Osteocyte (in vitro differentiated cells): ENCODE data around the gene PTPN3. TPM values are rescaled to one million over a fixed set of nuclear protein-coding genes. Genes with fewer than 3 reads are reported as not detected.

ENCODE experiments used
- DNase-seq: peaks from one replicate; pipeline ENCODE4 v3.0.0; 2021; ENCODE audit warnings: mixed read lengths; ENCODE audit not compliant: unreplicated experiment; ENCODE audit errors: extremely low spot score
- H3K27ac Mint-ChIP-seq: one replicate; pipeline ENCODE4 v1.8.0; 2021; ENCODE audit warnings: mild to moderate bottlenecking, mixed read lengths; ENCODE audit not compliant: unreplicated experiment
- H3K27me3 Mint-ChIP-seq: one replicate; pipeline ENCODE4 v1.8.0; 2021; ENCODE audit warnings: mixed read lengths; ENCODE audit not compliant: unreplicated experiment
- H3K36me3 Mint-ChIP-seq: one replicate; pipeline ENCODE4 v1.8.0; 2021; ENCODE audit warnings: mixed read lengths; ENCODE audit not compliant: unreplicated experiment
- H3K4me1 Mint-ChIP-seq: one replicate; pipeline ENCODE4 v1.8.0; 2021; ENCODE audit warnings: mixed read lengths; ENCODE audit not compliant: unreplicated experiment
- H3K4me3 Mint-ChIP-seq: one replicate; pipeline ENCODE4 v1.8.0; 2021; ENCODE audit warnings: mild to moderate bottlenecking, moderate library complexity, mixed read lengths; ENCODE audit not compliant: unreplicated experiment
- H3K9me3 Mint-ChIP-seq: one replicate; pipeline ENCODE4 v1.8.0; 2021; ENCODE audit warnings: mixed read lengths; ENCODE audit not compliant: unreplicated experiment
- CTCF ChIP-seq: fragments of 200-600 bp; sonication (generic); IDR thresholded peaks from 2 replicates; pipeline ENCODE4 v1.5.0; 2021; ENCODE audit warnings: antibody characterized with exemption, mild to moderate bottlenecking, moderate library complexity
- microRNA-seq: library from miRNA; unstranded; fragments of <30 nt; microRNA quantifications from one replicate; pipeline ENCODE4 v1.1.0, GENCODE V29; 2020; ENCODE audit not compliant: unreplicated experiment
- total RNA-seq: library from RNA; stranded (reverse); gene quantifications from 2 replicates; pipeline ENCODE4 v1.2.1, GENCODE V29; 2021

PTPN3 gene
- total RNA-seq, 1 donor from 2014 or later: 4.7 TPM

DNA sequence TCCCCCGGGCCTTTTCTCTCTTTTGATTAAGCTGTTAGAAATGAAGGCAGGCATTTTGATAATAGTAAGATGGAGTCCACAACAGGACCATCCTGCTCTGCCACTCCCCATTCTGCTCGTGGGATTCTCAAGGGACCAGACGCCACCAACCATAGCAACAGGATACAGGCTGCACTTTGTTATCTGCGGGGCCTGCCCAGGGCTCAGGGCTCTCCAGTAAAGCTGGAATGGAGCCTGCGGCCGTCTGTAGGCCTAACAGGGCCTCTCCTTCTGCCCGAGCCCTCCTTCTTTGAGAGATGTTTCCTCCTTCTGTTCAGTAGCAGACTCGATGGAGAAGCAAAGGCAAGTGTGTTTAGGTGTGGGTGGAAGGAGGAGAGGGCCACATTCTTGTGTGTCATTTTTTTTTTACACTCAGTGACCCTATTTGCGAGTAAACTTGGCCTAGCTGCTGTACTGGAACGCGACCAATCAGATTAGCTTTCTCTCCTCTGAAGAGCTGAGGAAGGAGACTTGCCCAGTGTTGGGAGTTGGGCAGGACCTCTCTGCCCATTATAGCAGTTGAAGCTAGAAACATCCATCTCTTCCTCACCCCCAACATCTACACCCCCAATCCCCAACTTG is 168.4 kb downstream of the PTPN3 start:
- no peaks in the 10 kb centered on the region for H3K9me3 Mint-ChIP-seq
- H3K27me3 Mint-ChIP-seq: peaks cover 6% of the 10 kb centered on the region
- no peak overlapping the region for H3K4me3 Mint-ChIP-seq
- no peak for DNase-seq
- no peak for TF ChIP-seq CTCF
- H3K36me3 Mint-ChIP-seq: no peaks in the 10 kb centered on the region
- peaks cover 20% of the 10 kb centered on the region for H3K4me1 Mint-ChIP-seq
- peak overlapping the region; percentile 34 for H3K27ac Mint-ChIP-seq

- no peak for DNase-seq
- H3K27me3 Mint-ChIP-seq: peaks cover 6% of the 10 kb centered on the region
- H3K9me3 Mint-ChIP-seq: no peaks in the 10 kb centered on the region
- H3K36me3 Mint-ChIP-seq: no peaks in the 10 kb centered on the region
- H3K4me1 Mint-ChIP-seq: peaks cover 20% of the 10 kb centered on the region
- no peak for TF ChIP-seq CTCF
- H3K27ac Mint-ChIP-seq: peak overlapping the region; percentile 34
- H3K4me3 Mint-ChIP-seq: no peak overlapping the region
These were observed 169.0 kb downstream of the PTPN3 start for GRCh38 chr9:109328978-109329637.

Small RNA genes within 50 kb of the gene (microRNA-seq; reads per million reads assigned to microRNA genes)
- gene MIR3927: not detected

Other genes with a start within 250 kb of the PTPN3 start
- gene EPB41L4B, start 177.2 kb downstream of the PTPN3 start, total RNA-seq: 17.3 and 19.3 TPM in 2 replicates